Liver (tissue), 9 donors: ENCODE results near the gene KRTAP17-1. TPM values are rescaled to one million over a fixed set of nuclear protein-coding genes. Genes with fewer than 3 reads are reported as not detected.

Experiments used
- DNase-seq: peaks from one replicate; pipeline ENCODE4 v3.0.0-alpha.2; 2017; ENCODE audit warnings: low spot score
- H3K27ac ChIP-seq, 2 donors: one replicate each; pipeline ENCODE4 v1.7.0; 2013; ENCODE audit warnings: inconsistent platforms in 2 of 2, low read length in 2 of 2, control low read depth in 1 of 2, low read depth in 1 of 2, mild to moderate bottlenecking in 1 of 2
- H3K27me3 ChIP-seq, 4 donors: one replicate each; pipeline versions ENCODE4 v1.6.1 to v1.7.0; 2013; ENCODE audit warnings: low read length in 3 of 4, inconsistent platforms in 1 of 4, mild to moderate bottlenecking in 1 of 4, moderate library complexity in 1 of 4; ENCODE audit not compliant: control insufficient read depth in 4 of 4, insufficient read depth in 4 of 4
- H3K36me3 ChIP-seq, 4 donors: one replicate each; pipeline versions ENCODE4 v1.6.1 to v1.7.0; 2013; ENCODE audit warnings: low read length in 3 of 4, mild to moderate bottlenecking in 3 of 4, low read depth in 1 of 4, moderate library complexity in 1 of 4; ENCODE audit not compliant: control insufficient read depth in 4 of 4, insufficient read depth in 3 of 4
- H3K4me1 ChIP-seq, 4 donors: one replicate each; pipeline versions ENCODE4 v1.6.1 to v1.7.0; 2013; ENCODE audit warnings: low read length in 3 of 4, mild to moderate bottlenecking in 3 of 4, moderate library complexity in 1 of 4; ENCODE audit not compliant: control insufficient read depth in 4 of 4, insufficient read depth in 4 of 4
- H3K4me3 ChIP-seq, 3 donors: one replicate each; pipeline versions ENCODE4 v1.6.1 to v1.7.0; 2013; ENCODE audit warnings: low read length in 3 of 3, control low read depth in 1 of 3, low read depth in 1 of 3, mild to moderate bottlenecking in 1 of 3
- H3K9ac ChIP-seq, 2 donors: one replicate each; pipeline ENCODE4 v1.7.0; 2013; ENCODE audit warnings: low read length in 2 of 2, mild to moderate bottlenecking in 2 of 2, moderate library complexity in 2 of 2, control low read depth in 1 of 2, low read depth in 1 of 2
- H3K9me3 ChIP-seq, 4 donors: one replicate each; pipeline versions ENCODE4 v1.6.1 to v1.7.0; 2013; ENCODE audit warnings: low read length in 3 of 4; ENCODE audit not compliant: control insufficient read depth in 4 of 4
- EGR1 ChIP-seq, 2 donors: IDR thresholded peaks; 2 replicates each; pipeline ENCODE4 v1.6.1; 2016 to 2018; ENCODE audit warnings: antibody characterized with exemption in 2 of 2, low read depth in 2 of 2
- FOXA1 ChIP-seq: IDR thresholded peaks from 2 replicates; pipeline ENCODE4 v1.6.1; 2016; ENCODE audit warnings: antibody characterized with exemption
- HNF4A ChIP-seq, 2 donors: conservative IDR thresholded peaks; 2 replicates each; pipeline ENCODE4 v1.6.1; 2016; ENCODE audit warnings: antibody characterized with exemption in 2 of 2, mild to moderate bottlenecking in 2 of 2
- HNF4G ChIP-seq: IDR thresholded peaks from 2 replicates; pipeline ENCODE4 v1.6.1; 2016; ENCODE audit warnings: antibody characterized with exemption
- JUND ChIP-seq, 2 donors: IDR thresholded peaks; 2 replicates each; pipeline ENCODE4 v1.6.1; 2016; ENCODE audit warnings: antibody characterized with exemption in 2 of 2
- MAX ChIP-seq: IDR thresholded peaks from 2 replicates; pipeline ENCODE4 v1.6.1; 2016; ENCODE audit warnings: antibody characterized with exemption
- NR2F2 ChIP-seq: IDR thresholded peaks from 2 replicates; pipeline ENCODE4 v1.6.1; 2016; ENCODE audit warnings: antibody characterized with exemption
- RAD21 ChIP-seq, 2 donors: IDR thresholded peaks; 2 replicates each; pipeline ENCODE4 v1.6.1; 2016; ENCODE audit warnings: antibody characterized with exemption in 2 of 2, mild to moderate bottlenecking in 2 of 2
- REST ChIP-seq: IDR thresholded peaks from 2 replicates; pipeline ENCODE4 v1.6.1; 2016; ENCODE audit warnings: antibody characterized with exemption, mild to moderate bottlenecking
- RXRA ChIP-seq, 2 donors: IDR thresholded peaks; 2 replicates each; pipeline ENCODE4 v1.6.1; 2017 to 2018; ENCODE audit warnings: antibody characterized with exemption in 2 of 2, mild to moderate bottlenecking in 1 of 2
- TAF1 ChIP-seq: conservative IDR thresholded peaks from 2 replicates; pipeline ENCODE4 v1.6.1; 2016; ENCODE audit warnings: antibody characterized with exemption, mild to moderate bottlenecking
- YY1 ChIP-seq: IDR thresholded peaks from 2 replicates; pipeline ENCODE4 v1.6.1; 2016; ENCODE audit warnings: antibody characterized with exemption, mild to moderate bottlenecking
- ZBTB33 ChIP-seq: IDR thresholded peaks from 2 replicates; pipeline ENCODE4 v1.6.1; 2016; ENCODE audit warnings: antibody characterized with exemption
- WGBS: extraction: QIAGEN DNeasy Blood & Tissue Kit; methylation state at CpG from one replicate; pipeline ENCODE4 v1.1.7; 2013; 5-methylcytosine and 5-hydroxymethylcytosine counted together
- polyA plus RNA-seq, 2 donors: library from polyadenylated mRNA; stranded (reverse) in 1 of 2; unstranded in 1 of 2; fragments of 200-250 nt in 1 of 2; fragments of >200 nt in 1 of 2; fragmentation: Nextera tagmentation in 1 of 2; extraction: Ambion mirVana in 1 of 2; gene quantifications; one replicate each; pipeline versions ENCODE4 v1.2.1 to v1.2.3, GENCODE V29; 2013 to 2015
- total RNA-seq, 2 donors: library from RNA; depleted of rRNA; stranded (reverse); fragments of >200 nt; gene quantifications; one replicate each; pipeline ENCODE4 v1.2.3, GENCODE V29; 2014
- TF ChIP-seq, protein P1 (sequence below): IDR thresholded peaks from 2 replicates; pipeline ENCODE4 v1.6.1; 2016; ENCODE audit warnings: antibody characterized with exemption
- TF ChIP-seq, protein P2 (sequence below): fragments of 150-350 bp; IDR thresholded peaks from 2 replicates; pipeline ENCODE4 v1.5.1; 2017; ENCODE audit warnings: improper control_type of control experiment, low read depth, low read length; ENCODE audit not compliant: missing input control
- donor health status: healthy.
- donor health status: healthy.
- donor health status: healthy.
- donor health status: healthy.
- donor health status: healthy.

KRTAP17-1 gene
- total and polyA plus RNA-seq, 4 donors, result not detected

DNA sequence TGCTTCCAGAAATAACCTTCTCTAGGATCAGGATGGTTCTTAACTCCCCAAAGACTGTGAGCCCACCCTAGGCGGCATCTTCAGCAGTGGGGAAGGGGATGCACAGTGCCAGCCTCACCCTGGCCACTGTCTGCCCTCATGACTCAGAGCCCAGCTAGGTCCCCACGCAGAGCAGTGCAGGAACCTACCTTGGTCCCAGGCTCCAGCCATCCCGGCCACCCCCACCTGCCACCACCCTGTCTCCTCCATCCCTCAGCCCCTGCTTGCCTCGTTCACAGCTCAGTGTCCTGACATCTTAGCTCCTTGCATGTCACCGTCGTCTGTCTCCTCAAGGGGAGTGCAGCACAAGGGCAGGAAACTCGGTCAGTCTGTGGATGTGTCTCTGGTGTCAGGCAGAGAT, 16.1 kb upstream of the KRTAP17-1 start:
- H3K9me3 ChIP-seq, result no peaks in the 10 kb centered on the region
- WGBS, result 76% methylated on average over 7 of the region's 7 CpGs
- H3K27me3 ChIP-seq, result no peaks in the 10 kb centered on the region
- no peaks in the 10 kb centered on the region for H3K4me1 ChIP-seq
- no peak overlapping the region for H3K27ac ChIP-seq
- DNase-seq, result no peak
- H3K4me3 ChIP-seq, result no peak overlapping the region
- H3K9ac ChIP-seq, result no peak overlapping the region
- no peaks in the 10 kb centered on the region for H3K36me3 ChIP-seq
- TF ChIP-seq, protein P1, sequence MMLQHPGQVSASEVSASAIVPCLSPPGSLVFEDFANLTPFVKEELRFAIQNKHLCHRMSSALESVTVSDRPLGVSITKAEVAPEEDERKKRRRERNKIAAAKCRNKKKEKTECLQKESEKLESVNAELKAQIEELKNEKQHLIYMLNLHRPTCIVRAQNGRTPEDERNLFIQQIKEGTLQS, result no peak
- TF ChIP-seq HNF4G (no peak), TAF1 (no peak), HNF4A (conservative IDR thresholded peaks at IDR 0.05) (no peak), FOXA1 (no peak), EGR1 (IDR thresholded peaks at IDR 0.05; ENCODE audit: low read depth in 2 of 2) (no peak), ZBTB33 (no peak), NR2F2 (no peak), RAD21 (IDR thresholded peaks at IDR 0.05) (no peak), YY1 (no peak), MAX (no peak), RXRA (IDR thresholded peaks at IDR 0.05) (no peak), JUND (IDR thresholded peaks at IDR 0.05) (no peak), REST (no peak)
- TF ChIP-seq, protein P2, sequence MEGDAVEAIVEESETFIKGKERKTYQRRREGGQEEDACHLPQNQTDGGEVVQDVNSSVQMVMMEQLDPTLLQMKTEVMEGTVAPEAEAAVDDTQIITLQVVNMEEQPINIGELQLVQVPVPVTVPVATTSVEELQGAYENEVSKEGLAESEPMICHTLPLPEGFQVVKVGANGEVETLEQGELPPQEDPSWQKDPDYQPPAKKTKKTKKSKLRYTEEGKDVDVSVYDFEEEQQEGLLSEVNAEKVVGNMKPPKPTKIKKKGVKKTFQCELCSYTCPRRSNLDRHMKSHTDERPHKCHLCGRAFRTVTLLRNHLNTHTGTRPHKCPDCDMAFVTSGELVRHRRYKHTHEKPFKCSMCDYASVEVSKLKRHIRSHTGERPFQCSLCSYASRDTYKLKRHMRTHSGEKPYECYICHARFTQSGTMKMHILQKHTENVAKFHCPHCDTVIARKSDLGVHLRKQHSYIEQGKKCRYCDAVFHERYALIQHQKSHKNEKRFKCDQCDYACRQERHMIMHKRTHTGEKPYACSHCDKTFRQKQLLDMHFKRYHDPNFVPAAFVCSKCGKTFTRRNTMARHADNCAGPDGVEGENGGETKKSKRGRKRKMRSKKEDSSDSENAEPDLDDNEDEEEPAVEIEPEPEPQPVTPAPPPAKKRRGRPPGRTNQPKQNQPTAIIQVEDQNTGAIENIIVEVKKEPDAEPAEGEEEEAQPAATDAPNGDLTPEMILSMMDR, result no peak

DNA sequence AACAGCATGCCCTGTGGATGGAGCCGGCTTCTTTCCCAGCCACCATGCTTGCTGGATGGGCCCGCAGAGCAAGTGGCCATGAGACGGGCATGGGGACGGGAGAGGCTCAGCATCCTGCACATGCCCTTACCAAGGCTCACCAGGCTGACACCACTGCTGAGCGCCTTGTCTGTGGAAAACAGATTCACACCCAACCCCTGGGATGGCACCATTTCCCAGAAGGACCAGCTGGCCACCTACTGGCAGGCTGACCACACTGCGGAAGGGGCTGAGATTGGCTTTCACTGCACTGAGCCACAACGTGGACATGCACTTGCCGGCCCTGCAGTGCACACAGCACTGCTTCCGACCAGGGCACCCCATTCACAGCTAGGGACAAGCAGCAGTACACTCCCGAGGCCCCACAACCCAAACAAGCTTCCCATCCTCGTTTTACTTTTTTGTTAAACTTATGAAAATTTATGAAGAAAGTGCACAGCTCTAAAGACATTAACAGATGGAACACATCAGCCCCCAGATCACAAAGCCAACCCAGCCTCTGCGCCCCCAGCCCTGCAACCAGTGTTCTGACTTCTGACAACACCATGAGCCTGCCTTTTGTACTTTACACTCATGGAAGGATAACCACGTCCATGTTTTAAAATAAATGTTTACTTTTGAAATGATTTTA, 13.9 kb upstream of the KRTAP17-1 start:
- Histone ChIP-seq H3K27me3 (no peaks in the 10 kb centered on the region), H3K9me3 (no peaks in the 10 kb centered on the region), H3K9ac (no peak overlapping the region), H3K36me3 (no peaks in the 10 kb centered on the region), H3K27ac (no peak overlapping the region), H3K4me1 (no peaks in the 10 kb centered on the region), H3K4me3 (no peak overlapping the region)
- 50% methylated on average over 13 of the region's 13 CpGs for WGBS
- DNase-seq, result no peak
- TF ChIP-seq, protein P2, result peak; percentile 51
- TF ChIP-seq RAD21 (IDR thresholded peaks at IDR 0.05) (peak; percentile 55 to 75), FOXA1 (no peak)
